Fibroblast of lung (primary cell): Measurements from ENCODE around the gene VWDE. TPM values are rescaled to one million over a fixed set of nuclear protein-coding genes. Genes with fewer than 3 reads are reported as not detected.

Experiments used
- DNase-seq, 2 donors: peaks; one replicate each; pipeline versions ENCODE4 v3.0.0 to v3.0.0-alpha.2; 2010; ENCODE audit warnings: low read depth in 2 of 2
- H2AFZ ChIP-seq: 2 replicates; pipeline ENCODE4 v1.5.1; 2012; ENCODE audit warnings: low read length, control low read depth, inconsistent platforms
- H3K27ac ChIP-seq: 2 replicates; pipeline ENCODE4 v1.5.1; 2011; ENCODE audit warnings: low read length, control low read depth; ENCODE audit not compliant: insufficient read depth
- H3K27me3 ChIP-seq: 2 replicates; pipeline ENCODE4 v1.5.1; 2011; ENCODE audit warnings: mild to moderate bottlenecking, low read length; ENCODE audit not compliant: control insufficient read depth, insufficient read depth
- H3K36me3 ChIP-seq: 2 replicates; pipeline ENCODE4 v1.5.1; 2011; ENCODE audit warnings: low read length; ENCODE audit not compliant: control insufficient read depth, insufficient read depth
- H3K4me1 ChIP-seq: 2 replicates; pipeline ENCODE4 v1.5.1; 2011; ENCODE audit warnings: low read length; ENCODE audit not compliant: control insufficient read depth, insufficient read depth; ENCODE audit errors: extremely low read depth
- H3K4me2 ChIP-seq: 2 replicates; pipeline ENCODE4 v1.5.1; 2011; ENCODE audit warnings: low read length, control low read depth; ENCODE audit not compliant: insufficient read depth; ENCODE audit errors: extremely low read depth
- H3K4me3 ChIP-seq, 4 experiments: fragments of 200-600 bp in 1 of 4; sonication (generic) in 1 of 4; replicated peaks in 1 of 4; 2 replicates each; pipeline ENCODE4 v1.5.1; 2011 to 2016; ENCODE audit warnings: low read length in 4 of 4, low read depth in 3 of 4, mild to moderate bottlenecking in 3 of 4, control low read depth in 2 of 4, inconsistent platforms in 1 of 4, mixed read lengths in 1 of 4; ENCODE audit not compliant: insufficient read depth in 1 of 4; ENCODE audit errors: control extremely low read depth in 1 of 4
- H3K79me2 ChIP-seq: 2 replicates; pipeline ENCODE4 v1.5.1; 2012; ENCODE audit warnings: mild to moderate bottlenecking, low read length, inconsistent platforms; ENCODE audit not compliant: control insufficient read depth, insufficient read depth
- H3K9ac ChIP-seq: 2 replicates; pipeline ENCODE4 v1.5.1; 2011; ENCODE audit warnings: mild to moderate bottlenecking, low read length, control low read depth; ENCODE audit not compliant: insufficient read depth
- H3K9me3 ChIP-seq: 2 replicates; pipeline ENCODE4 v1.5.1; 2012; ENCODE audit warnings: low read depth, low read length; ENCODE audit not compliant: control insufficient read depth, insufficient read depth
- H4K20me1 ChIP-seq: 2 replicates; pipeline ENCODE4 v1.5.1; 2011; ENCODE audit warnings: low read length; ENCODE audit not compliant: control insufficient read depth, insufficient read depth; ENCODE audit errors: extremely low read depth
- CTCF ChIP-seq, 2 donors: IDR thresholded peaks in 1 of 2; conservative IDR thresholded peaks in 1 of 2; 1 replicate in 1 of 2; 2 replicates in 1 of 2; pipeline ENCODE4 v1.5.1; 2011 to 2012; ENCODE audit warnings: low read length in 2 of 2, control low read depth in 1 of 2, inconsistent platforms in 1 of 2, low read depth in 1 of 2, mild to moderate bottlenecking in 1 of 2
- EZH2 ChIP-seq: IDR thresholded peaks from 2 replicates; pipeline ENCODE4 v1.5.1; 2012; ENCODE audit warnings: low read length, control low read depth, mild to moderate bottlenecking; ENCODE audit errors: missing control alignments
- polyA plus RNA-seq, 2 donors: library from polyadenylated mRNA; depleted of rRNA in 1 of 2; stranded (reverse) in 1 of 2; unstranded in 1 of 2; fragments of >200 nt; gene quantifications; 2 replicates each; pipeline ENCODE4 v1.2.1, GENCODE V29; 2011 to 2012; ENCODE audit warnings: missing spikeins in 1 of 2
- total RNA-seq: library from RNA; depleted of rRNA; stranded (reverse); fragments of >200 nt; gene quantifications from 2 replicates; pipeline ENCODE4 v1.2.1, GENCODE V29; 2014

VWDE gene
- total and polyA plus RNA-seq, 2 donors (not counting 1 experiment from before 2014, with no cell fraction given) = 0.09 to 0.17 TPM

GRCh38 chr7:12422554-12423320 lies 19.1 kb upstream of the VWDE start:
- H3K27ac ChIP-seq = no peak overlapping the region
- H3K4me1 ChIP-seq = peaks cover 2% of the 10 kb centered on the region
- H3K4me2 ChIP-seq = no peak overlapping the region
- no peaks in the 10 kb centered on the region for H3K9me3 ChIP-seq
- H3K27me3 ChIP-seq = no peaks in the 10 kb centered on the region
- H3K9ac ChIP-seq = no peak overlapping the region
- DNase-seq = peak; percentile 16 to 49
- no peaks in the 10 kb centered on the region for H3K36me3 ChIP-seq
- TF ChIP-seq EZH2 (no peak), CTCF (conservative IDR thresholded peaks at IDR 0.05 in 1 of 2, IDR thresholded peaks at IDR 0.05 in 1 of 2; ENCODE audit: low read depth in 1 of 2, low read length in 2 of 2) (no peak)
- H3K79me2 ChIP-seq = no peaks in the 10 kb centered on the region
- no peak overlapping the region for H2AFZ ChIP-seq
- H4K20me1 ChIP-seq = no peaks in the 10 kb centered on the region
- H3K4me3 ChIP-seq = no peak overlapping the region

- H3K4me1 ChIP-seq = peaks cover 2% of the 10 kb centered on the region
- H3K79me2 ChIP-seq = no peaks in the 10 kb centered on the region
- no peak overlapping the region for H3K9ac ChIP-seq
- H3K4me3 ChIP-seq = no peak overlapping the region
- no peak overlapping the region for H3K27ac ChIP-seq
- no peaks in the 10 kb centered on the region for H3K9me3 ChIP-seq
- no peaks in the 10 kb centered on the region for H3K27me3 ChIP-seq
- TF ChIP-seq CTCF (conservative IDR thresholded peaks at IDR 0.05 in 1 of 2, IDR thresholded peaks at IDR 0.05 in 1 of 2; ENCODE audit: low read depth in 1 of 2, low read length in 2 of 2) (no peak), EZH2 (no peak)
- H3K36me3 ChIP-seq = no peaks in the 10 kb centered on the region
- no peak overlapping the region for H3K4me2 ChIP-seq
- H4K20me1 ChIP-seq = no peaks in the 10 kb centered on the region
- peak in 1 of 2 donors; percentile 24 for DNase-seq
- no peak overlapping the region for H2AFZ ChIP-seq
These were observed 14.8 kb upstream of the VWDE start for GRCh38 chr7:12418452-12418851.

GRCh38 chr7:12415072-12415471 lies 11.4 kb upstream of the VWDE start:
- Histone ChIP-seq H3K4me2 (no peak overlapping the region), H3K4me3 (no peak overlapping the region), H2AFZ (no peak overlapping the region), H3K27ac (no peak overlapping the region), H3K36me3 (no peaks in the 10 kb centered on the region), H3K4me1 (no peaks in the 10 kb centered on the region), H3K27me3 (no peaks in the 10 kb centered on the region), H3K9me3 (no peaks in the 10 kb centered on the region), H4K20me1 (no peaks in the 10 kb centered on the region), H3K79me2 (no peaks in the 10 kb centered on the region), H3K9ac (no peak overlapping the region)
- DNase-seq = no peak
- no peak for TF ChIP-seq CTCF (conservative IDR thresholded peaks at IDR 0.05 in 1 of 2, IDR thresholded peaks at IDR 0.05 in 1 of 2; ENCODE audit: low read depth in 1 of 2, low read length in 2 of 2)
- TF ChIP-seq EZH2 = no peak
